Psoas muscle (tissue), 8 donors: ENCODE measurements around the gene PGM2L1. TPM values are rescaled to one million over a fixed set of nuclear protein-coding genes. Genes with fewer than 3 reads are reported as not detected.

Source experiments
- ATAC-seq, 4 donors: fragments of 200-7000 bp; cut with Tn5 transposase; one replicate each; pipeline ENCODE4 v1.9.1; 2020; ENCODE audit warnings: moderate library complexity in 3 of 4, mild to moderate bottlenecking in 2 of 4
- DNase-seq, 2 donors: peaks; one replicate each; pipeline ENCODE4 v3.0.0-alpha.2; 2020
- H3K27ac ChIP-seq: fragments of 200-600 bp; one replicate; pipeline ENCODE4 v1.8.0; 2022
- H3K27me3 ChIP-seq, 3 donors: fragments of 200-600 bp in 1 of 3; one replicate each; pipeline versions ENCODE4 v1.6.1 to v1.8.0; 2013 to 2022; ENCODE audit warnings: low read length in 2 of 3, mild to moderate bottlenecking in 2 of 3, moderate library complexity in 1 of 3; ENCODE audit not compliant: insufficient read depth in 3 of 3
- H3K36me3 ChIP-seq, 2 donors: fragments of 200-600 bp in 1 of 2; one replicate each; pipeline versions ENCODE4 v1.6.1 to v1.8.0; 2013 to 2022; ENCODE audit warnings: low read depth in 1 of 2, mild to moderate bottlenecking in 1 of 2, moderate library complexity in 1 of 2; ENCODE audit not compliant: insufficient read depth in 1 of 2
- H3K4me1 ChIP-seq: fragments of 200-600 bp; one replicate; pipeline ENCODE4 v1.8.0; 2022
- H3K4me3 ChIP-seq: fragments of 200-600 bp; one replicate; pipeline ENCODE4 v1.8.0; 2022; ENCODE audit warnings: mild to moderate bottlenecking
- H3K9me3 ChIP-seq: fragments of 200-600 bp; one replicate; pipeline ENCODE4 v1.8.0; 2022
- CTCF ChIP-seq: fragments of 200-600 bp; IDR thresholded peaks from one replicate; pipeline ENCODE4 v1.8.0; 2022; ENCODE audit warnings: antibody characterized with exemption
- WGBS, 3 donors: extraction: QIAGEN DNeasy Blood & Tissue Kit; methylation state at CpG; one replicate each; pipeline versions ENCODE4 v1.1.6 to v1.1.7; 2013; 5-methylcytosine and 5-hydroxymethylcytosine counted together
- intact Hi-C, 2 donors: fragments of 100-400 bp; cut with DNase I; formaldehyde crosslinking; loops; one replicate each; pipeline versions ENCODE4 v1.11.0 to v1.14.2; 2022
- polyA plus RNA-seq, 3 donors: library from polyadenylated mRNA; stranded (reverse); fragments of 200-250 nt; gene quantifications; one replicate each; pipeline ENCODE4 v1.2.3, GENCODE V29; 2013
- total RNA-seq, 4 donors: library from RNA; stranded (reverse); fragmentation: NEBNext Ultra II Directional in 2 of 4; extraction: Animal tissue kit (Norgen Biotek cat#: 25700) in 2 of 4; gene quantifications; one replicate each; pipeline versions ENCODE4 v1.2.1 to v1.2.4, GENCODE V29; 2021 to 2023
- donor health status: healthy with polysubstance abuse.
- donor health status: DM: no; HTN: no; CAD: no; lungs with moderate emphysema.
- donor health status: Bipolar disorder and iron deficiency.
- donor health status: healthy.
- donor health status: DM: yes; HTN: yes; CAD: no.
- donor health status: DM: no; HTN: no; CAD: no.
- donor health status: DM: no; HTN: no; CAD: no.
- donor health status: DM: yes; HTN: yes; CAD: no.

The PGM2L1 gene
- total and polyA plus RNA-seq, 7 donors: 2.8 to 10.9 (median 9.7) TPM

DNA sequence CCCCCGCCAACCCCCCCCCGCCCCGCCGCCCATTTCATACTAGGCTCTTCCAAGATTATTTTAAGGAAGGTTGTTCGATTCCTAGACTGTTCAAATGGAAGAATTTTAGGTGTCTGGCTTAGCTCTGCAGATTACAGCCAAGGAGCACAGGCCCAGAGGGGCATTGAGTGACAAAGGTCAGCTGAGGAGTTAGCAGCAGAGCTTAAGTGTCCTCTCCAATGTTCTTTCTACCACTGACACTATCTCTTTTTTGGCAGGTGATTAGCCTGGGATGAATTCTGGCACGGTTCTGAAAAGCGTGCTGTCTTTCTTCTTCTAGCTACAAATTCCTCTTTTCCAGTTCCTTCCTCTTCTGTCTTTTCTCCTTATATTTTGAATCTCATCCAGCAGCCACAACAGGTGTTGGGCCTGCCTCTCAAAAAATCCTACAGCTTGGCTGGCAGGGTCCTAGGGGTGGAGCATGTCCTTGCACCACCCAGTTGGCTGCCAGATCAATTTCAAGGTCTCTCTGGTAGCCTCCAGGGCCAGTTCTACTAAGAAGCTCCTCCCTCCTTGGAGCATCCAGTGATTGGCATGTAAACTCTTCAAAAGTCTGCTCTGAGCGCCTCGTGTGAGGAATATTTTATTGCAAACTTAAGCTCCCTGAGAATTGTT is 46.1 kb upstream of the PGM2L1 start:
- no peaks in the 10 kb centered on the region for H3K36me3 ChIP-seq
- no peaks in the 10 kb centered on the region for H3K27me3 ChIP-seq
- peak; percentile 30 to 71 for DNase-seq
- H3K4me1 ChIP-seq: peaks cover 22% of the 10 kb centered on the region
- no peak for TF ChIP-seq CTCF
- H3K27ac ChIP-seq: peak overlapping the region; percentile 82
- WGBS, 3 donors: 22 to 36% (median 24%) methylated on average over 9 of the region's 9 CpGs
- no peaks in the 10 kb centered on the region for H3K9me3 ChIP-seq
- peak; percentile 85 to 91 (median 88) for ATAC-seq
- H3K4me3 ChIP-seq: peak overlapping the region; percentile 43
- intact Hi-C loops: no loop called here

DNA sequence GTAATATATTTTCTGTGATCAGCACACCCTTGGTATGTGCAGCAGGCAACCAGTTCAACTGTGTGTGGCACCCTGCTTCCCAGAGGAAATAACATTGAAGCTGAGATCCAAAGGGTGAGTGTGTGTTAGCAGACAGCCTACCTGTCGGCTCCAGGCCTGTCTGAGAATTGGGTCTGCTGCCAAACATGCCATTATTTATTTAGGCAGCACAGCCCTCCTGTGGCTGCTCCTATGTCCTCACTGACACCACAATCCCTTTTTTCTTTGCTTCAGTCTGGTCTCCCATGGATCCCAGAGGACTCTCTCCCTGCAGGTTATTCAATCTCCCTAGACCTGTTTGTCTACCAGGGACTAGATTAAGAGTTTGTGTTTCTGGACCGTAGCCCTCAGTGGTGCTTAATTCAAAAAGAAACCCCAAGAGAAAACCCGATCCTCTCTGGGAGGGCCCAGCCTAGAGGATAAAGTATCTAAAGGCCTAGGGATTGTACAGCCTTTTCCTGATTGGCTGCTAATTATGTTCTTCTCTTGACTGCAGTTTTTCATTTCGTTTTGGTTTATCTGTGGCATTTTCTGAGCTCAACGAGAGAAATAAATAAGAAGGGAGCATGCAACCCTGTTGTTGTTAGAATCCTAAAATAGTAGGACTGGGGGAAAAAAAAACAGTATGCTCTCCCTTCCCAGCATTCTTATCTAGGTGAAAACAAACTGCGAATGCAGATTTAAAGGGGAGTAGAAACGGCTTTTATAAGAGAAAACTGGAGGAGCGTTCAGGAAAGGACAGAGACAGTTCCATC is 45.0 kb upstream of the PGM2L1 start:
- peak; percentile 60 to 70 (median 62) for ATAC-seq
- H3K4me3 ChIP-seq: peak overlapping the region; percentile 43
- intact Hi-C loops: no loop called here

DNA sequence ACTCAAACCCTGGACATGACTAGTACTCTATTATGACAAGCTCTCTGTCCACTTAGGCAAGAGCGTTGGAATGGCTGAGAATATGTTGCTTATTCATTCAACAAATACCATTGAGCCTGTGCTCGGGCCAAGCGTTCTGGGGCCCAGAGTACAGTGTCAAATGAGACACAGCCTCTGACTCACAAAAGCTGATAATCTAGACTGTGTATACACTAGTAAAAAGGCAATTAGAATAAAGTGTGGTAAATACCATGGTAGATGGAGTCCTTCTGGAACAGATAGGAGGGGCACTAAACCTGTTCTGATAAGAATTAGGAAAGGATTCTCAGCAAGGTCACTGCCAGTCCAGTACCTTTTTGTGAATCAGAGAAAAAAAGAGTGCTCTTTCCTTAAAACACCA is 44.4 kb upstream of the PGM2L1 start:
- no peaks in the 10 kb centered on the region for H3K9me3 ChIP-seq
- no peak for TF ChIP-seq CTCF
- intact Hi-C loops: no loop called here
- peak overlapping the region; percentile 43 for H3K4me3 ChIP-seq
- 32 to 45% (median 44%) methylated on average over 3 of the region's 3 CpGs for WGBS, 3 donors
- ATAC-seq (peak; percentile 59 to 83 (median 76)), DNase-seq (no peak)
- H3K27ac ChIP-seq: peak overlapping the region; percentile 82
- peaks cover 19% of the 10 kb centered on the region for H3K4me1 ChIP-seq
- H3K36me3 ChIP-seq: no peaks in the 10 kb centered on the region
- no peaks in the 10 kb centered on the region for H3K27me3 ChIP-seq

More for the DNA sequence above, 45.0 kb upstream of the PGM2L1 start:
- peaks cover 19% of the 10 kb centered on the region for H3K4me1 ChIP-seq
- H3K36me3 ChIP-seq: no peaks in the 10 kb centered on the region
- DNase-seq: no peak
- H3K9me3 ChIP-seq: no peaks in the 10 kb centered on the region
- H3K27ac ChIP-seq: peak overlapping the region; percentile 82
- 17 to 34% (median 18%) methylated on average over 8 of the region's 8 CpGs for WGBS, 3 donors
- H3K27me3 ChIP-seq: no peaks in the 10 kb centered on the region
- peak; percentile 22 for TF ChIP-seq CTCF

DNA sequence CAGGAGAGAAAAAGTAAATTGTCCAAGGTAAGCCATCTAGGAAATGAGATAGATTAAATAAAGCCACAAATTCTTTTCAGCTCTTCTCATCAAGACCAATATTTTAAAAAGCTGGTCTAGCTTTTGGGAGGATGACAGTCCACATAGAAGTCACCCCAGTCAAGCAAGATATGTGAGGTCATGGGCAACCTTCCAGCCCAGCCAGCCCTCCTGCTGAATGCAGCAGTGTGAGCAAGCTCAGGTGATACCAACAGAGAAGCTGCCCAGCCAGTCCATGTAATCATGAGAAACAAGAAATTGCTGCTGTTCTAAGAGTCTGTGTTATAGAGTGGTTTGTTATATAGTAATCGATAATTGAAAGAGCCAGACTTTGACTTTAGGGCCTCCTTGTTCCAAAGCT is 40.4 kb upstream of the PGM2L1 start:
- Histone ChIP-seq H3K4me3 (no peak overlapping the region), H3K9me3 (no peaks in the 10 kb centered on the region), H3K4me1 (peaks cover 13% of the 10 kb centered on the region), H3K36me3 (no peaks in the 10 kb centered on the region), H3K27me3 (no peaks in the 10 kb centered on the region), H3K27ac (no peak overlapping the region)
- 92 to 100% (median 92%) methylated on average over 1 of the region's 1 CpG for WGBS, 3 donors
- intact Hi-C loops: no loop called here
- ATAC-seq (no peak), DNase-seq (no peak)
- TF ChIP-seq CTCF: no peak
